SU-DHL-6 (cell line): ENCODE results near the gene SMOC2.

Source experiments
- H2AFZ ChIP-seq: fragments of 200-600 bp; sonication (generic); 2 replicates; pipeline ENCODE4 v1.6.1; 2014; ENCODE audit warnings: low read depth, mild to moderate bottlenecking, moderate library complexity, mixed read lengths, antibody characterized with exemption, low read length; ENCODE audit not compliant: severe bottlenecking
- H3F3A ChIP-seq: fragments of 200-600 bp; shearing (Covaris generic); 2 replicates; pipeline ENCODE4 v1.6.0; 2016; ENCODE audit warnings: antibody characterized with exemption, mild to moderate bottlenecking; ENCODE audit not compliant: insufficient read depth
- H3K27ac ChIP-seq: fragments of 200-600 bp; sonication (generic); 2 replicates; pipeline ENCODE4 v1.5.1; 2016; ENCODE audit warnings: low read depth, mild to moderate bottlenecking, low read length, moderate library complexity, mixed read lengths
- H3K27me3 ChIP-seq: fragments of 200-600 bp; sonication (generic), shearing (Covaris generic); 2 replicates; pipeline ENCODE4 v1.6.0; 2014; ENCODE audit warnings: mild to moderate bottlenecking, low read length
- H3K36me3 ChIP-seq: fragments of 200-600 bp; sonication (generic); 2 replicates; pipeline ENCODE4 v1.6.1; 2014; ENCODE audit warnings: mild to moderate bottlenecking, low read length, mixed read lengths
- H3K4me2 ChIP-seq: fragments of 300-600, 200-600 bp; shearing (Covaris generic), sonication (generic); 2 replicates; pipeline ENCODE4 v1.6.0; 2014; ENCODE audit warnings: low read length, low read depth, mild to moderate bottlenecking; ENCODE audit not compliant: poor library complexity, severe bottlenecking
- H3K4me3 ChIP-seq: fragments of 200-600 bp; sonication (generic); 2 replicates; pipeline ENCODE4 v1.5.1; 2014; ENCODE audit warnings: antibody characterized with exemption, low read length, mild to moderate bottlenecking, mixed read lengths; ENCODE audit not compliant: insufficient read depth, poor library complexity, severe bottlenecking
- H3K79me2 ChIP-seq: fragments of 200-600 bp; sonication (generic); 2 replicates; pipeline ENCODE4 v1.6.1; 2014; ENCODE audit warnings: mild to moderate bottlenecking, low read length, moderate library complexity; ENCODE audit not compliant: insufficient read depth
- H3K9ac ChIP-seq: fragments of 200-600 bp; sonication (generic); 2 replicates; pipeline ENCODE4 v1.7.0; 2014; ENCODE audit warnings: mild to moderate bottlenecking, low read length
- H3K9me2 ChIP-seq: fragments of 200-600 bp; sonication (generic); replicated peaks from 2 replicates; pipeline ENCODE4 v1.6.1; 2014; ENCODE audit warnings: low read length; ENCODE audit not compliant: insufficient read depth
- H3K9me3 ChIP-seq: fragments of 200-600 bp; sonication (generic); 2 replicates; pipeline ENCODE4 v1.6.1; 2014; ENCODE audit warnings: low read length, mixed read lengths; ENCODE audit not compliant: insufficient read depth
- H4K20me1 ChIP-seq: fragments of 200-600 bp; sonication (generic); 2 replicates; pipeline ENCODE4 v1.6.1; 2014; ENCODE audit warnings: low read depth, mild to moderate bottlenecking, antibody characterized with exemption, low read length, moderate library complexity, mixed read lengths
- EZH2phosphoT487 ChIP-seq: fragments of 200-600 bp; sonication (generic), shearing (Covaris generic); conservative IDR thresholded peaks from 2 replicates; pipeline ENCODE4 v1.6.1; 2018; ENCODE audit warnings: mild to moderate bottlenecking, antibody characterized with exemption, low read length, moderate library complexity, mixed read lengths
- TF ChIP-seq, protein P1 (sequence below): fragments of 200-600 bp; sonication (generic); IDR thresholded peaks from one replicate; pipeline ENCODE4 v1.5.1; 2017; ENCODE audit warnings: antibody characterized with exemption, mild to moderate bottlenecking, low read length, moderate library complexity; ENCODE audit not compliant: insufficient read depth, poor library complexity, severe bottlenecking

The SMOC2 gene

DNA sequence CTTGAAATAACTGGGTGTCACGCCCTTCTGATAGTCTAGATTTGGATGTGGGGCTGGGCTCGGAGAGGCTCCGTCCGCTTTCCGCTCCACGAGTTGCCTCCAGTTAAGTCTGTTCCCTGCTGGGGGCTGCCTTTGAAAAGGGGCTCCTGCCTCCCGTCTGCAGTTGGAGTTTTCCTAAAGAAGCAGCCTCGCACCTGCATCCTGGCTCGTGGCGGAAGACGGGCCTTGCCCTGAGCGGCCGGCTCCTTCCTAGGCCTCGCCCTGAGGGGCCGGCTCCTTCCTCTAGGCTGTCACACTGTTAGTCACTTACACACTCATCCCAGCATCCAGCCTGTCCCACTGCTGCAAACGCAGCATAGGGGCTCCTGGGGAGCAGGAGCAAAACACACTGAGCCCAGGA, 74.4 kb downstream of the SMOC2 start:
- no peak overlapping the region for H3K4me3 ChIP-seq
- no peaks in the 10 kb centered on the region for H3K27me3 ChIP-seq
- no peaks in the 10 kb centered on the region for H4K20me1 ChIP-seq
- H3F3A ChIP-seq: no peaks in the 10 kb centered on the region
- no peaks in the 10 kb centered on the region for H3K9me2 ChIP-seq
- no peaks in the 10 kb centered on the region for H3K36me3 ChIP-seq
- H3K9ac ChIP-seq: no peak overlapping the region
- no peak overlapping the region for H2AFZ ChIP-seq
- TF ChIP-seq, protein P1, sequence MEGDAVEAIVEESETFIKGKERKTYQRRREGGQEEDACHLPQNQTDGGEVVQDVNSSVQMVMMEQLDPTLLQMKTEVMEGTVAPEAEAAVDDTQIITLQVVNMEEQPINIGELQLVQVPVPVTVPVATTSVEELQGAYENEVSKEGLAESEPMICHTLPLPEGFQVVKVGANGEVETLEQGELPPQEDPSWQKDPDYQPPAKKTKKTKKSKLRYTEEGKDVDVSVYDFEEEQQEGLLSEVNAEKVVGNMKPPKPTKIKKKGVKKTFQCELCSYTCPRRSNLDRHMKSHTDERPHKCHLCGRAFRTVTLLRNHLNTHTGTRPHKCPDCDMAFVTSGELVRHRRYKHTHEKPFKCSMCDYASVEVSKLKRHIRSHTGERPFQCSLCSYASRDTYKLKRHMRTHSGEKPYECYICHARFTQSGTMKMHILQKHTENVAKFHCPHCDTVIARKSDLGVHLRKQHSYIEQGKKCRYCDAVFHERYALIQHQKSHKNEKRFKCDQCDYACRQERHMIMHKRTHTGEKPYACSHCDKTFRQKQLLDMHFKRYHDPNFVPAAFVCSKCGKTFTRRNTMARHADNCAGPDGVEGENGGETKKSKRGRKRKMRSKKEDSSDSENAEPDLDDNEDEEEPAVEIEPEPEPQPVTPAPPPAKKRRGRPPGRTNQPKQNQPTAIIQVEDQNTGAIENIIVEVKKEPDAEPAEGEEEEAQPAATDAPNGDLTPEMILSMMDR: no peak
- TF ChIP-seq EZH2phosphoT487: no peak
- H3K4me2 ChIP-seq: no peak overlapping the region
- peaks cover 6% of the 10 kb centered on the region; the same call in 1 of the 2 replicates for H3K9me3 ChIP-seq
- H3K27ac ChIP-seq: no peak overlapping the region
- no peaks in the 10 kb centered on the region for H3K79me2 ChIP-seq

DNA sequence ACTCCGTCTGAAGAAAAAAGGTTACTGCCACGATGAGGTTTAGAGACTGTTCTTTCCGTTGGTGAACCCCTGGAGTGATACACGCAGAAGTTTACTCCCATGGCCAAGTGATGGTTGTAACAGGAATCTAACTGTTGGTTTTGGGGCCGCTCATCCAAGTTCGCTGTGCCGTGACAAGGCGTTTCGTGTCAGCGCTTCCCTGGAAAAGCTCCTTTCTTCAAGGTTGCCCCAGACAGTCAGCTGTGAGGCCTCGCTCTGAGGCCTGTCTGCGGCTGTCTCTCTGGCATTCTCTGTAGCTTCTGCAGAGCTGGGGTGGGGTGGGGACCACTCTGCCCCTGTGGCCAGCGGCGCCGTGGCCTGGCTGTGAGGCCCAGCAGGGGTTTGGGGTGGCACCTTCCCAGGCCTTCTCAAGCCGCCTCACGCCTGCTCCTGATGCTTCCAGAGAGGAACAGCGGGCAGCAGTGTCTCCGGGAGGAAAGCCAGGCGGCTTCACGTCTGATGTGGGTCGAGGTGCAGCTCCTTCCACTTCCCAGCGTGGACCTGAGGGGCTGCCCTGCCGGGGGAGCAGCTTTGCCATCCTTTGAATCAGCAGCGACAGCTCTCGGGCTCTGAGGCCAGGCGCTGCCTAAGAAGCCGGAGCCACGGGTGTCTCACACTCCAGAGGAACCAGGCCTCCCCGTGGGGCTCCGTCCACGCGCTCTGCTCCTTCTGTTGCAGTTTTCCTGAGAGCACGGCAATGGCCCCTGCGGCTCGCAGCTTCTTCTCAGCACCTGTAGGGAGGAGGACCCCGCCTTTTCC, 76.2 kb downstream of the SMOC2 start:
- Histone ChIP-seq H3K9me3 (peaks cover 6% of the 10 kb centered on the region; the same call in 1 of the 2 replicates), H3K36me3 (no peaks in the 10 kb centered on the region), H3K79me2 (no peaks in the 10 kb centered on the region), H3K4me2 (no peak overlapping the region), H3K27me3 (no peaks in the 10 kb centered on the region), H3K9ac (no peak overlapping the region), H3K9me2 (no peaks in the 10 kb centered on the region), H4K20me1 (no peaks in the 10 kb centered on the region), H3F3A (no peaks in the 10 kb centered on the region), H3K4me3 (no peak overlapping the region), H2AFZ (no peak overlapping the region), H3K27ac (no peak overlapping the region)
- TF ChIP-seq, protein P1: no peak
- no peak for TF ChIP-seq EZH2phosphoT487

DNA sequence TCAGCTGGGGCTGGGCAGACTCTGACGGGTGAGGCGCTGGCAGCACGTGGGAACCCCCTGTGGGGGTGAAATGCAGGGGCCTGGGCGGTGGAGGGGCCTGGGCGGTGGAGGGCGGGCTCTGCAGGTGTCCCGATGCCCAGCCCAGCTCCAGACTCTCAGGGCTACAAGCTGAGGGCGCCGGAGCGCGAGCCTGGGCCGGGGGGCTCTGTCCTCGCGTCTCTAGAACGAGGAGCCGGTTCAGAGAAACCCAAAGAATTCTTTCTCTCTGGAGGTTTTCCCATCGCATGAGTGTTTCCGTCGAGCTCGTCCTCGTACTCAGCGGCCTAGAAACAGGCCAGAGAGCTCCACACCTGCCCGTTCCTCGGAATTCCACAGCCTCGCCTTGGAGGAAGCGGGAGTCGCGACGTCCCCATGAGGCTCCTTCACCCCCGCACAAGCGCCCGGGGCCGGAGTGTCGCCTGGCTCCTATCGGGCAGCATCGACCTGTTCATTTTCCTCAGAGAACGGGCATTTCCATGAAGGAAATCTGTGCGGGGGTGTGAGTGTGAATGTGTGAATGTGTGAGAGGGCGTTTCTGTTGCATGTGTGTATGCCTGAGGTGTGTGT, 76.9 kb downstream of the SMOC2 start:
- peaks cover 6% of the 10 kb centered on the region; the same call in 1 of the 2 replicates for H3K9me3 ChIP-seq
- no peak overlapping the region for H2AFZ ChIP-seq
- H3K79me2 ChIP-seq: no peaks in the 10 kb centered on the region
- H3F3A ChIP-seq: no peaks in the 10 kb centered on the region
- no peak overlapping the region for H3K27ac ChIP-seq
- H3K9ac ChIP-seq: no peak overlapping the region
- H4K20me1 ChIP-seq: no peaks in the 10 kb centered on the region
- no peaks in the 10 kb centered on the region for H3K36me3 ChIP-seq
- H3K9me2 ChIP-seq: no peaks in the 10 kb centered on the region
- H3K4me3 ChIP-seq: no peak overlapping the region
- no peak for TF ChIP-seq EZH2phosphoT487
- TF ChIP-seq, protein P1: no peak
- no peaks in the 10 kb centered on the region for H3K27me3 ChIP-seq
- H3K4me2 ChIP-seq: no peak overlapping the region
